ENCODE measurements around the gene KLHL42.

DNA sequence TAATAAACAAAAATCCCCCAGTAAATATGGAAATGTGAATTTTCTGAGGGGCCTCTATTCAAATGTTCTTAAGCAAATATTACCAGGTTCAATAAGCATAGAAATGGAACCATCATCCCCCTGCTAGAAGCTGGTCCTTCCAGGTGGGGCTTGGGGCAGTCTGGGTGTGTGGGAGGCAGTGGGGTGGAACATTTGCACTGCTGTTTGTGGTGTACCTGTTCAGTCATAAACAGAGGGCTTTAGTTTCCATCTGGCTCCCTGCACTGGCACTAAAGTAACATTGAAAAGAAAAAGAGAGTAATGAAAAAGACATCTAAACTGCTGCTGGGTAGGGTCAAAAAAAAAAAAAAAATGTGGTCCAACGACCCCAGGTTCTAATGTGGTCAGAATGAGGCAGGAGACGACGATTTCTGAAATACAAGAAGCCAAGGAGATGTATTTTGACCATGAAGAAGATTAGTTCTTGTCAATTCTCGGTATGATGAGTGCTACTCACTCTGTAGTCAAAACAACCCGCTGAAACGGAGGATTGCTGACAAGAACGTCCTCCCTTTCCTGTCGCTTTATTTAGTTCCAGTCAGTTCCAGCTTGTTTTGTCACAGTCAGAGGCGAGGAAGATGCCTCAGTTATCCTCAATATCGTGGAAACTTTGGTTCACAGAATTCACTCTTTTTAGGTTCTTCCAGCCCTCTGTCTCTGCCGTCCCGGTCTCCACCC, 44.3 kb downstream of the KLHL42 start:
- TF ChIP-seq, protein P1, sequence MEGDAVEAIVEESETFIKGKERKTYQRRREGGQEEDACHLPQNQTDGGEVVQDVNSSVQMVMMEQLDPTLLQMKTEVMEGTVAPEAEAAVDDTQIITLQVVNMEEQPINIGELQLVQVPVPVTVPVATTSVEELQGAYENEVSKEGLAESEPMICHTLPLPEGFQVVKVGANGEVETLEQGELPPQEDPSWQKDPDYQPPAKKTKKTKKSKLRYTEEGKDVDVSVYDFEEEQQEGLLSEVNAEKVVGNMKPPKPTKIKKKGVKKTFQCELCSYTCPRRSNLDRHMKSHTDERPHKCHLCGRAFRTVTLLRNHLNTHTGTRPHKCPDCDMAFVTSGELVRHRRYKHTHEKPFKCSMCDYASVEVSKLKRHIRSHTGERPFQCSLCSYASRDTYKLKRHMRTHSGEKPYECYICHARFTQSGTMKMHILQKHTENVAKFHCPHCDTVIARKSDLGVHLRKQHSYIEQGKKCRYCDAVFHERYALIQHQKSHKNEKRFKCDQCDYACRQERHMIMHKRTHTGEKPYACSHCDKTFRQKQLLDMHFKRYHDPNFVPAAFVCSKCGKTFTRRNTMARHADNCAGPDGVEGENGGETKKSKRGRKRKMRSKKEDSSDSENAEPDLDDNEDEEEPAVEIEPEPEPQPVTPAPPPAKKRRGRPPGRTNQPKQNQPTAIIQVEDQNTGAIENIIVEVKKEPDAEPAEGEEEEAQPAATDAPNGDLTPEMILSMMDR (conservative IDR thresholded peaks at IDR 0.05; ENCODE audit: low read length): no peak
- no peak for TF ChIP-seq EZH2phosphoT487 (IDR thresholded peaks at IDR 0.05; ENCODE audit: borderline replicate concordance, low read depth, low read length)
